K562 (cell line): ENCODE data around the gene RNU6-1. TPM values are rescaled to one million over a fixed set of nuclear protein-coding genes. Genes with fewer than 3 reads are reported as not detected.
A peak's percentile ranks its signal among the peaks of the same experiment; 100 is the strongest.

Experiments
- ATF7 ChIP-seq: fragments of 450-650 bp; IDR thresholded peaks from 2 replicates; pipeline ENCODE4 v1.7.1; 2014; ENCODE audit warnings: mild to moderate bottlenecking, moderate library complexity
- BHLHE40 ChIP-seq: IDR thresholded peaks from 2 replicates; pipeline ENCODE4 v1.6.1; 2011; ENCODE audit warnings: low read length, improper control_type of control experiment
- CBFA2T2 ChIP-seq: fragments of 450-650 bp; conservative IDR thresholded peaks from 2 replicates; pipeline ENCODE4 v1.6.1; 2017; ENCODE audit warnings: mild to moderate bottlenecking
- CBX2 ChIP-seq: fragments of 200-600 bp; sonication (generic); IDR thresholded peaks from one replicate; pipeline ENCODE4 v1.6.1; 2012; ENCODE audit warnings: mild to moderate bottlenecking, low read length, inconsistent platforms; ENCODE audit not compliant: insufficient read depth, poor library complexity, severe bottlenecking
- CCAR2 ChIP-seq: fragments of 200-400 bp; formaldehyde crosslinking; IDR thresholded peaks from 2 replicates; pipeline ENCODE4 v1.6.1; 2017; ENCODE audit warnings: mild to moderate bottlenecking, low read depth, low read length
- CREM ChIP-seq: IDR thresholded peaks from 2 replicates; pipeline ENCODE4 v1.6.1; 2014; ENCODE audit warnings: antibody characterized with exemption, low read depth
- CSDE1 ChIP-seq, 2 experiments: fragments of 450-650 bp; IDR thresholded peaks; 2 replicates each; pipeline ENCODE4 v1.6.1; 2016; ENCODE audit warnings: mild to moderate bottlenecking in 1 of 2
- HDAC3 ChIP-seq: fragments of 450-650 bp; IDR thresholded peaks from 2 replicates; pipeline ENCODE4 v1.6.1; 2018; ENCODE audit warnings: borderline replicate concordance, mild to moderate bottlenecking, moderate library complexity; ENCODE audit not compliant: partially characterized antibody
- JUN ChIP-seq, 2 experiments: sonication (generic) in 1 of 2; formaldehyde crosslinking in 1 of 2; IDR thresholded peaks; 2 replicates each; pipeline versions ENCODE4 v1.6.1 to v1.8.0; 2012 to 2022; ENCODE audit warnings: borderline replicate concordance in 2 of 2, mild to moderate bottlenecking in 2 of 2, improper control_type of control experiment in 1 of 2, low read depth in 1 of 2, low read length in 1 of 2, missing genetic modification reagents in 1 of 2
- KHSRP ChIP-seq: fragments of 450-650 bp; IDR thresholded peaks from 2 replicates; pipeline ENCODE4 v1.6.1; 2017
- LEF1 ChIP-seq: fragments of 450-650 bp; IDR thresholded peaks from 2 replicates; pipeline ENCODE4 v1.6.1; 2016; ENCODE audit warnings: mild to moderate bottlenecking
- MYBL2 ChIP-seq, 2 experiments: fragments of 450-650 bp in 1 of 2; sonication (generic) in 1 of 2; formaldehyde crosslinking in 1 of 2; IDR thresholded peaks; 2 replicates each; pipeline versions ENCODE4 v1.6.1 to v1.8.1; 2017 to 2022; ENCODE audit warnings: borderline replicate concordance in 1 of 2, inconsistent platforms in 1 of 2, low read depth in 1 of 2, mild to moderate bottlenecking in 1 of 2, missing genetic modification reagents in 1 of 2, moderate library complexity in 1 of 2
- NCOA4 ChIP-seq: fragments of 450-650 bp; IDR thresholded peaks from 2 replicates; pipeline ENCODE4 v1.6.1; 2018; ENCODE audit warnings: mild to moderate bottlenecking; ENCODE audit not compliant: partially characterized antibody
- NFATC3 ChIP-seq: fragments of 450-650 bp; IDR thresholded peaks from 2 replicates; pipeline ENCODE4 v1.6.1; 2017; ENCODE audit warnings: mild to moderate bottlenecking
- RBFOX2 ChIP-seq: fragments of 200-400 bp; formaldehyde crosslinking; IDR thresholded peaks from 2 replicates; pipeline ENCODE4 v1.6.1; 2017; ENCODE audit warnings: low read depth, mild to moderate bottlenecking, low read length, moderate library complexity
- RNF2 ChIP-seq: sonication (generic); IDR thresholded peaks from 2 replicates; pipeline ENCODE4 v1.6.1; 2016
- RNF219 ChIP-seq: fragments of 250-450 bp; sonication (Bioruptor Pico); IDR thresholded peaks from 2 replicates; pipeline ENCODE4 v1.5.0; 2022; ENCODE audit warnings: mild to moderate bottlenecking
- SAP30 ChIP-seq: fragments of 200-600 bp; sonication (generic); IDR thresholded peaks from 2 replicates; pipeline ENCODE4 v1.6.1; 2012; ENCODE audit warnings: borderline replicate concordance, low read depth, mild to moderate bottlenecking, moderate library complexity, low read length, control low read depth, inconsistent platforms; ENCODE audit not compliant: insufficient read depth, poor library complexity, severe bottlenecking
- SPI1 ChIP-seq: IDR thresholded peaks from 2 replicates; pipeline ENCODE4 v1.6.1; 2011; ENCODE audit warnings: low read depth, low read length, control low read depth, borderline replicate concordance
- TAL1 ChIP-seq: fragments of 450-650 bp; IDR thresholded peaks from 2 replicates; pipeline ENCODE4 v1.6.1; 2016; ENCODE audit warnings: mild to moderate bottlenecking
- TEAD1 ChIP-seq, 2 experiments: fragments of 450-650 bp in 1 of 2; sonication (generic) in 1 of 2; formaldehyde crosslinking; IDR thresholded peaks; 2 replicates each; pipeline versions ENCODE4 v1.4.0 to v1.8.0; 2020 to 2022; ENCODE audit warnings: mild to moderate bottlenecking in 2 of 2, missing genetic modification reagents in 1 of 2
- TEAD2 ChIP-seq: fragments of 450-650 bp; IDR thresholded peaks from 2 replicates; pipeline ENCODE4 v1.6.1; 2016; ENCODE audit warnings: missing genetic modification characterization, control low read depth, missing compliant biosample characterization
- ZBTB9 ChIP-seq: fragments of 450-650 bp; formaldehyde crosslinking; IDR thresholded peaks from 2 replicates; pipeline ENCODE4 v1.4.0; 2020; ENCODE audit warnings: mild to moderate bottlenecking, moderate library complexity
- ZC3H4 ChIP-seq: sonication (generic); formaldehyde crosslinking; IDR thresholded peaks from 2 replicates; pipeline ENCODE4 v1.9.0; 2021; ENCODE audit warnings: missing genetic modification reagents, borderline replicate concordance
- ZNF253 ChIP-seq: fragments of 250-450 bp; sonication (Bioruptor Pico); conservative IDR thresholded peaks from 2 replicates; pipeline ENCODE4 v1.6.1; 2021; ENCODE audit warnings: mild to moderate bottlenecking
- ZNF780A ChIP-seq: fragments of 250-450 bp; sonication (Bioruptor Pico); IDR thresholded peaks from 2 replicates; pipeline ENCODE4 v1.5.0; 2021; ENCODE audit warnings: mild to moderate bottlenecking
- polyA plus RNA-seq, 8 experiments: library from polyadenylated mRNA; depleted of rRNA in 4 of 8; stranded (reverse) in 5 of 8; unstranded in 3 of 8; fragments of >200 nt; fragmentation: Nextera tagmentation in 2 of 8; fragmentation: Illumina TruSeq in 1 of 8; extraction: Ambion mirVana in 2 of 8; extraction: Trizol in 1 of 8; gene quantifications; 2 replicates each; pipeline versions ENCODE4 v1.2.1 to v1.2.3, GENCODE V29; 2011 to 2014; ENCODE audit warnings: inconsistent platforms in 1 of 8, missing spikeins in 1 of 8
- total RNA-seq, 7 experiments: library from RNA; depleted of rRNA in 6 of 7; stranded (reverse); fragments of >200 nt in 6 of 7; fragmentation: Illumina TruSeq in 2 of 7; extraction: Trizol in 2 of 7; gene quantifications; 2 replicates each; pipeline versions ENCODE4 v1.2.1 to v1.2.3, GENCODE V29; 2011 to 2021; ENCODE audit warnings: low replicate concordance in 1 of 7

The RNU6-1 gene
- total and polyA plus RNA-seq, 9 of the 15 experiments (the other 6 are each of a cell fraction or from before 2014, with no cell fraction given): not detected

GRCh38 chr15:67882487-67883233 lies 42.8 kb upstream of the RNU6-1 start (continued):
- no peak for TF ChIP-seq CSDE1 (IDR thresholded peaks at IDR 0.05)
- TF ChIP-seq TEAD1 (CRISPR knock-in tag; IDR thresholded peaks at IDR 0.05): 0 out of 4 replicates have a peak, but pooled peaks have one; percentile 13 to 40
- TF ChIP-seq RNF219 (CRISPR knock-in tag): no peak
- TF ChIP-seq TAL1: peak; percentile 32; the same call in 1 of the 2 replicates
- no peak for TF ChIP-seq SAP30
- peak; percentile 48 for TF ChIP-seq CBFA2T2
- TF ChIP-seq NCOA4: no peak
- 0 out of 2 replicates have a peak, but pooled peaks have one; percentile 23 for TF ChIP-seq BHLHE40
- no peak for TF ChIP-seq ZNF253 (CRISPR knock-in tag)
- no peak; the same call in 1 of the 2 replicates for TF ChIP-seq ATF7
- TF ChIP-seq ZBTB9: 0 out of 2 replicates have a peak, but pooled peaks have one; percentile 23
- no peak for TF ChIP-seq ZNF780A (CRISPR knock-in tag)
- TF ChIP-seq JUN (IDR thresholded peaks at IDR 0.05; ENCODE audit: borderline replicate concordance, low read depth, low read length): 0 out of 2 replicates have a peak, but pooled peaks have one; percentile 32
- no peak for TF ChIP-seq JUN (CRISPR knock-in tag; IDR thresholded peaks at IDR 0.05; ENCODE audit: borderline replicate concordance)
- no peak for TF ChIP-seq ZC3H4 (CRISPR knock-in tag)
- TF ChIP-seq TEAD2: no peak
- TF ChIP-seq CREM: 0 out of 2 replicates have a peak, but pooled peaks have one; percentile 54
- no peak for TF ChIP-seq CCAR2
- no peak for TF ChIP-seq RBFOX2
- no peak for TF ChIP-seq KHSRP
- TF ChIP-seq MYBL2 (IDR thresholded peaks at IDR 0.05; ENCODE audit: low read depth): peak; percentile 18; the same call in 1 of the 2 replicates
- no peak for TF ChIP-seq MYBL2 (CRISPR knock-in tag; IDR thresholded peaks at IDR 0.05; ENCODE audit: borderline replicate concordance)
- peak; percentile 9 for TF ChIP-seq HDAC3
- TF ChIP-seq CBX2: no peak
- 0 out of 2 replicates have a peak, but pooled peaks have one; percentile 3 for TF ChIP-seq SPI1
- peak; percentile 66; the same call in 1 of the 2 replicates for TF ChIP-seq RNF2
- no peak for TF ChIP-seq NFATC3
- TF ChIP-seq LEF1: peak; percentile 71; the same call in 1 of the 2 replicates
